ENCODE results near the gene NR2F2.
"Not testable (repeated sequence)": the region's sequence is repeated elsewhere in the genome, so short reads cannot be mapped to it uniquely, and the experiment has no call there.

NR2F2 gene

GRCh38 chr15:96374499-96374898 lies 44.0 kb downstream of the NR2F2 start:
- no peak for DNase-seq

GRCh38 chr15:96379592-96379991 lies 49.1 kb downstream of the NR2F2 start:
- DNase-seq = not testable (repeated sequence)

GRCh38 chr15:96381463-96381862 lies 51.0 kb downstream of the NR2F2 start:
- no peak for DNase-seq

GRCh38 chr15:96385195-96385594 lies 54.7 kb downstream of the NR2F2 start:
- DNase-seq = no peak

- DNase-seq = no peak
Observed at GRCh38 chr15:96388673-96389072, 58.2 kb downstream of the NR2F2 start.

All from NCI-H748 treated with DMSO at 0.1 percent for 48 hours (cell line).